ENCODE data around the gene SAPCD1. TPM values are rescaled to one million over a fixed set of nuclear protein-coding genes. Genes with fewer than 3 reads are reported as not detected.

Gene SAPCD1
- total and polyA plus RNA-seq, 2 donors (not counting 3 experiments of a cell fraction or from before 2014, with no cell fraction given), result 1.6 to 11.7 TPM

GRCh38 chr6:31749301-31750036 lies 13.0 kb upstream of the SAPCD1 start:
- Histone ChIP-seq H2AFZ (ENCODE audit: low read depth, low read length) (no peak overlapping the region), H3K4me2 (ENCODE audit: insufficient read depth, low read length) (no peak overlapping the region), H3K4me3 (replicated peaks in 1 of 3; ENCODE audit: insufficient read depth in 1 of 3, low read depth in 1 of 3, low read length in 3 of 3) (no peak overlapping the region), H3K9ac (replicated peaks; ENCODE audit: extremely low read depth, insufficient read depth, low read length) (no peak overlapping the region), H3K4me1 (ENCODE audit: control insufficient read depth, extremely low read depth, insufficient read depth, low read length) (no peaks in the 10 kb centered on the region), H4K20me1 (replicated peaks; ENCODE audit: control insufficient read depth, extremely low read depth, insufficient read depth, low read length) (no peaks in the 10 kb centered on the region), H3K27me3 (ENCODE audit: control insufficient read depth in 2 of 2, insufficient read depth in 2 of 2, low read length in 2 of 2) (no peaks in the 10 kb centered on the region), H3K79me2 (ENCODE audit: control insufficient read depth, insufficient read depth, low read length) (no peaks in the 10 kb centered on the region), H3K9me3 (replicated peaks; ENCODE audit: control insufficient read depth, insufficient read depth, low read length) (no peaks in the 10 kb centered on the region), H3K9me1 (replicated peaks; ENCODE audit: control insufficient read depth, extremely low read depth, insufficient read depth, low read length) (no peaks in the 10 kb centered on the region), H3K27ac (ENCODE audit: insufficient read depth, low read depth, low read length) (no peak overlapping the region), H3K36me3 (ENCODE audit: control insufficient read depth in 2 of 2, extremely low read depth in 1 of 2, insufficient read depth in 2 of 2, low read length in 2 of 2) (no peaks in the 10 kb centered on the region)
- intact Hi-C loops (cut with micrococcal nuclease) (no loop called here), dilution Hi-C loops (cut with MboI; ENCODE audit: extremely low pct_ligation_motif_present, low sequenced_read_pairs) (no loop called here)
- no peak for FAIRE-seq
- TF ChIP-seq FOS (IDR thresholded peaks at IDR 0.05; ENCODE audit: borderline replicate concordance, insufficient read depth, low read length) (no peak), POLR2AphosphoS5 (IDR thresholded peaks at IDR 0.05; ENCODE audit: insufficient read depth, low read depth, low read length) (no peak), MAX (IDR thresholded peaks at IDR 0.05; ENCODE audit: insufficient read depth, insufficient read length) (no peak), GATA2 (IDR thresholded peaks at IDR 0.05; ENCODE audit: insufficient read depth, insufficient read length, low read depth, low read length) (no peak), CTCF (IDR thresholded peaks at IDR 0.05; ENCODE audit: extremely low read depth in 1 of 2, insufficient read depth in 1 of 2, low read depth in 1 of 2, low read length in 2 of 2) (no peak), JUN (IDR thresholded peaks at IDR 0.05; ENCODE audit: borderline replicate concordance, insufficient read depth, insufficient read length, low read depth) (no peak), MYC (IDR thresholded peaks at IDR 0.05; ENCODE audit: low read depth, low read length) (no peak), POLR2A (IDR thresholded peaks at IDR 0.05; ENCODE audit: low read depth, low read length) (no peak), EZH2 (IDR thresholded peaks at IDR 0.05; ENCODE audit: borderline replicate concordance, low read depth, low read length, severe bottlenecking) (no peak)
- BruUV-seq (replicated peaks), result no TSS peak
- ChIA-PET POLR2A (no interaction called here), CTCF (interaction anchor here (1.3 to 3.9 kb wide), 2 partner anchors 9 to 20 kb away, joined by 4 to 18 read pairs; no protein-coding TSS in a partner anchor)
- no peak for DNase-seq (ENCODE audit: low read depth, low spot score)

Data from endothelial cell of umbilical vein (primary cell).